Measurements from ENCODE around the gene FGFR1OP2. TPM values are rescaled to one million over a fixed set of nuclear protein-coding genes. Genes with fewer than 3 reads are reported as not detected.

Gene FGFR1OP2
- total and polyA plus RNA-seq, 8 donors, result 12.3 to 94.2 (median 30.8) TPM

DNA sequence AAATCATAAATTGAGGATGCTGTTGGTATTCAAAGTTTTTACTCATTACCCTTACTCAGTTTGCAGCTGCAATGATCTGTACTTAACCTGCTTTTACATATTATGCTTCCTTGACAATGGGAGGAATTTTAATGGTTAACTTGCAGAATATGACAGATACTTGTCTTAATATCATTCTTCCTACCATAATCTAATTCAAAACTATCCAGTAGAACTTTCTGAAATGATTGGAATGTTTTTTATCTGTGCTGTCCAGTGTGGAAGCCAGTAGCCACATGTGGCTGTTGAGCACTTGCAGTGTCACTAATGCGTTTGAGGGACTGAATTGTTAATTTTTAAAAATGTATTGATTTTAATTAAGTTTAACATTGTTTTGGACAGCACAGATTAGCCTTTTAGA lies 23.5 kb downstream of the FGFR1OP2 start:
- WGBS, 5 donors, result 83 to 95% (median 91%) methylated on average over 1 of the region's 1 CpG

DNA sequence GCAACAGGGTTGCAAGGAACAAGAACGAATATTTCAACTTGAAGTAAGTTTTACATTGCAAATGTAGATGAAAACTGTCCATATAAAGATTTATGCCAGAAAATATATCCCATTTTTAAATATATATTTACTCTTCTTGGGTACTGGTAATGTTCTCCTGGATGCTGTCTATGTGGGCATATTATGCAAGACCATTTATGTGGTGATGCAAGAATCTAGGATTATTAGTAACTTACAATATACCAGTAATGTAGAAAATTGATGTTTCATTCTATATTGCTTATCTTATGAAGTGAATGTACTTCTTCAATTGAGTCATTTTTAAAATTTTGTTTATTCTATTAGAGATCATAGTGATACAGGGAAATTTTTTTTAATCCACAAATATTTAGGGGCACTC lies 25.1 kb downstream of the FGFR1OP2 start:
- no peak for DNase-seq
- no peaks in the 10 kb centered on the region for H3K4me1 ChIP-seq
- peaks cover 1 to 83% (median 79%) of the 10 kb centered on the region in 4 donors for H3K36me3 ChIP-seq
- TF ChIP-seq, protein P1, sequence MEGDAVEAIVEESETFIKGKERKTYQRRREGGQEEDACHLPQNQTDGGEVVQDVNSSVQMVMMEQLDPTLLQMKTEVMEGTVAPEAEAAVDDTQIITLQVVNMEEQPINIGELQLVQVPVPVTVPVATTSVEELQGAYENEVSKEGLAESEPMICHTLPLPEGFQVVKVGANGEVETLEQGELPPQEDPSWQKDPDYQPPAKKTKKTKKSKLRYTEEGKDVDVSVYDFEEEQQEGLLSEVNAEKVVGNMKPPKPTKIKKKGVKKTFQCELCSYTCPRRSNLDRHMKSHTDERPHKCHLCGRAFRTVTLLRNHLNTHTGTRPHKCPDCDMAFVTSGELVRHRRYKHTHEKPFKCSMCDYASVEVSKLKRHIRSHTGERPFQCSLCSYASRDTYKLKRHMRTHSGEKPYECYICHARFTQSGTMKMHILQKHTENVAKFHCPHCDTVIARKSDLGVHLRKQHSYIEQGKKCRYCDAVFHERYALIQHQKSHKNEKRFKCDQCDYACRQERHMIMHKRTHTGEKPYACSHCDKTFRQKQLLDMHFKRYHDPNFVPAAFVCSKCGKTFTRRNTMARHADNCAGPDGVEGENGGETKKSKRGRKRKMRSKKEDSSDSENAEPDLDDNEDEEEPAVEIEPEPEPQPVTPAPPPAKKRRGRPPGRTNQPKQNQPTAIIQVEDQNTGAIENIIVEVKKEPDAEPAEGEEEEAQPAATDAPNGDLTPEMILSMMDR (IDR thresholded peaks at IDR 0.05), result no peak
- no peak for TF ChIP-seq POLR2A (IDR thresholded peaks at IDR 0.05)
- no peak for TF ChIP-seq EP300 (IDR thresholded peaks at IDR 0.05)
- TF ChIP-seq POLR2AphosphoS5 (IDR thresholded peaks at IDR 0.05), result no peak
- no peak overlapping the region for H3K27ac ChIP-seq
- H3K4me3 ChIP-seq, result no peak overlapping the region
- no peaks in the 10 kb centered on the region for H3K27me3 ChIP-seq
- no peaks in the 10 kb centered on the region for H3K9me3 ChIP-seq
- intact Hi-C loops (cut with DNase I; ENCODE audit: low total_unique reads), result no loop called here
- WGBS, 5 donors, result 88 to 94% (median 93%) methylated on average over 1 of the region's 1 CpG

More for the DNA sequence above, 23.5 kb downstream of the FGFR1OP2 start:
- no peaks in the 10 kb centered on the region for H3K27me3 ChIP-seq
- H3K36me3 ChIP-seq, result peaks cover 16 to 83% (median 79%) of the 10 kb centered on the region in 4 donors
- no peaks in the 10 kb centered on the region for H3K9me3 ChIP-seq
- no peak overlapping the region for H3K4me3 ChIP-seq
- H3K27ac ChIP-seq, result no peak overlapping the region
- no peak for TF ChIP-seq EP300 (IDR thresholded peaks at IDR 0.05)
- TF ChIP-seq POLR2A (IDR thresholded peaks at IDR 0.05), result no peak
- no peaks in the 10 kb centered on the region for H3K4me1 ChIP-seq
- intact Hi-C loops (cut with DNase I; ENCODE audit: low total_unique reads), result no loop called here
- DNase-seq, result no peak

DNA sequence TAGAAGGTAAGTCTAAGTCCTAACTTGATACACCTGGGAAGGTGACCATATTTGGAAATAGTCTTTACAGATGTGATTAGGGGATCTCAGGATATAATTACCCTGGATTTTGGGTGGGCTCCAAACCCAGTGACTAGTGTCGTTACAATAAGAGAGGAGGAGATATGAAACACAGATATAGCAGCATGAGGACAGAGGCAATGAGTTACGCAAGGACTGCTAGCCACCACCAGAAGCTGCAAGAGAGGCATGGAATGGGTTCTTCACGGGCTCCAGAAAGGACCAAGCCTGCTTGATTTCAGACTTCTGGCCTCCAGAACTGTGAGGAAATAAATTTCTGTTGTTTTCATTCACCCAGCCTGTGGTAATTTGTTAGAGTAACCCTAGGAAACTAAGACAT lies 28.6 kb downstream of the FGFR1OP2 start:
- no peaks in the 10 kb centered on the region for H3K27me3 ChIP-seq
- H3K4me3 ChIP-seq, result no peak overlapping the region
- no peaks in the 10 kb centered on the region for H3K9me3 ChIP-seq
- TF ChIP-seq, protein P1 (IDR thresholded peaks at IDR 0.05), result no peak
- TF ChIP-seq EP300 (IDR thresholded peaks at IDR 0.05), result no peak
- no peak for TF ChIP-seq POLR2AphosphoS5 (IDR thresholded peaks at IDR 0.05)
- TF ChIP-seq POLR2A (IDR thresholded peaks at IDR 0.05), result no peak
- intact Hi-C loops (cut with DNase I; ENCODE audit: low total_unique reads), result no loop called here
- no peak for DNase-seq
- H3K27ac ChIP-seq, result no peak overlapping the region
- no peaks in the 10 kb centered on the region for H3K4me1 ChIP-seq
- WGBS, 5 donors, result 90 to 97% (median 95%) methylated on average over 3 of the region's 3 CpGs
- H3K36me3 ChIP-seq, result peaks cover 0 to 80% (median 74%) of the 10 kb centered on the region in 4 donors

DNA sequence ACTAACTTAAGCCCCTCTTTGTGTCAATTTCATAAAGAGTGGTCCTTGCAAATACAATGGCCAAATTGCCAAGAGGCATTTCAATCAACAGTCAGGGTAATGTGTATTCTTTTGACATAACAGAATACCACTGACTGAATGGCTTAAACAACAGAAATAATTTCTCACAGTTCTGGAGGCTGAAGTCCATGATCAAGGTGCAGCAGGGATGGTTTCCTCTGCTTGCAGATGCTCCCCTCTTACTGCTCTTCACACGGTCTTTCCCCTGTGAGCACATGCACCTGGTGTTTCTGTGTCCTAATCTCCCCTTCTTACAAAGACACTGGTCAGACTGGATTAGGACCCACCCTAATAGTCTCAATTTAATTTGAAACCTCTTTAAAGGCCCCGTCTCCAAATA lies 31.9 kb downstream of the FGFR1OP2 start:
- H3K36me3 ChIP-seq, result peaks cover 9 to 84% (median 77%) of the 10 kb centered on the region in 4 donors
- H3K27me3 ChIP-seq, result no peaks in the 10 kb centered on the region
- H3K9me3 ChIP-seq, result no peaks in the 10 kb centered on the region
- no peak overlapping the region for H3K27ac ChIP-seq
- TF ChIP-seq POLR2A (IDR thresholded peaks at IDR 0.05) (no peak), EP300 (IDR thresholded peaks at IDR 0.05) (no peak), POLR2AphosphoS5 (IDR thresholded peaks at IDR 0.05) (no peak)
- TF ChIP-seq, protein P1 (IDR thresholded peaks at IDR 0.05), result no peak
- H3K4me3 ChIP-seq, result no peak overlapping the region
- no peak for DNase-seq
- intact Hi-C loops (cut with DNase I; ENCODE audit: low total_unique reads), result no loop called here
- 96 to 100% (median 98%) methylated on average over 2 of the region's 2 CpGs for WGBS, 5 donors
- no peaks in the 10 kb centered on the region for H3K4me1 ChIP-seq

DNA sequence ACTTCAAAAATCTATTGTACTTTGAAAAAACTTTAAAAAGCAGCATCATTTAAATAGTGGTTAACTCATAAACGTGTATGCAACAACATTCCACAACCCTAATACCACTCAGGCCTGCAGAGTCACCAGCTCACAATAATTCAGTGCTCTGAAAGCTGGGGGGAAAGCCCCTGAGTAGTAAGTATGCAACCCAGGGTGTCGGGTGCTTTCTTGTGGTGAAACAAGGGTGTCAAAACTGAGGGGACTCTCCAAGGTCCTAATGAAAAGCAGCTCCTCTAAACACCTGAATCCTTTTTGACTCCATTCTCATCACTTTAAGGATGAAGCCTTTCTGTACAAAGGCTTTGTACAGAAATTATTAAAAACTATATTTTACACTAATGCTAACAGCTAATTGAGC lies 33.7 kb downstream of the FGFR1OP2 start:
- TF ChIP-seq EP300 (IDR thresholded peaks at IDR 0.05), result no peak
- TF ChIP-seq, protein P1 (IDR thresholded peaks at IDR 0.05), result no peak
- TF ChIP-seq POLR2A (IDR thresholded peaks at IDR 0.05), result no peak
- no peak for TF ChIP-seq POLR2AphosphoS5 (IDR thresholded peaks at IDR 0.05)
- H3K4me3 ChIP-seq, result no peak overlapping the region
- DNase-seq, result peak in 1 of 2 donors; percentile 23
- 67 to 82% (median 76%) methylated on average over 2 of the region's 2 CpGs for WGBS, 5 donors
- H3K36me3 ChIP-seq, result peaks cover 9 to 90% (median 83%) of the 10 kb centered on the region in 4 donors
- intact Hi-C loops (cut with DNase I; ENCODE audit: low total_unique reads), result no loop called here
- H3K4me1 ChIP-seq, result no peaks in the 10 kb centered on the region
- H3K27me3 ChIP-seq, result no peaks in the 10 kb centered on the region
- no peak overlapping the region for H3K27ac ChIP-seq
- no peaks in the 10 kb centered on the region for H3K9me3 ChIP-seq

All from stomach (tissue), 9 donors.